ENCODE results near the gene ATOSA. TPM values are rescaled to one million over a fixed set of nuclear protein-coding genes. Genes with fewer than 3 reads are reported as not detected.

The ATOSA gene
- total RNA-seq, 2 donors from 2014 or later: 47.8 to 59.4 TPM

- no peak for ATAC-seq (ENCODE audit: insufficient number of reproducible peaks, low FRiP score, low read depth)
- no peaks in the 10 kb centered on the region for H3K36me3 ChIP-seq
These were observed 42.7 kb downstream of the ATOSA start for GRCh38 chr15:52636459-52636858.

GRCh38 chr15:52635908-52636307 lies 43.3 kb downstream of the ATOSA start:
- Histone ChIP-seq H3K4me1 (ENCODE audit: control insufficient read depth in 1 of 2, low read depth in 2 of 2) (no peaks in the 10 kb centered on the region), H3K9me3 (no peaks in the 10 kb centered on the region), H3K36me3 (no peaks in the 10 kb centered on the region), H3K4me3 (no peak overlapping the region), H3K27me3 (replicated peaks; ENCODE audit: insufficient read depth) (no peaks in the 10 kb centered on the region), H3K27ac (no peak overlapping the region)
- no peak for ATAC-seq (ENCODE audit: insufficient number of reproducible peaks, low FRiP score, low read depth)
- TF ChIP-seq CTCF (IDR thresholded peaks at IDR 0.05): no peak
- no peak for DNase-seq (ENCODE audit: low spot score)

More at GRCh38 chr15:52636459-52636858, 42.7 kb downstream of the ATOSA start:
- Histone ChIP-seq H3K9me3 (no peaks in the 10 kb centered on the region), H3K4me3 (no peak overlapping the region), H3K4me1 (ENCODE audit: control insufficient read depth in 1 of 2, low read depth in 2 of 2) (no peaks in the 10 kb centered on the region), H3K27ac (no peak overlapping the region), H3K27me3 (replicated peaks; ENCODE audit: insufficient read depth) (no peaks in the 10 kb centered on the region)
- no peak for TF ChIP-seq CTCF (IDR thresholded peaks at IDR 0.05)
- DNase-seq (ENCODE audit: low spot score): no peak

Other genes starting within 250 kb of the ATOSA start
- gene MYO5A, start 150.5 kb downstream of the ATOSA start, total RNA-seq: 10 to 100 TPM; 37.6 to 58.8 TPM
- 100 to 1,000 TPM; 102 to 172 TPM for gene ARPP19, start 110.4 kb downstream of the ATOSA start, total RNA-seq
- under 1 TPM in 1 of 2 donors, not detected in 1; 0.28 TPM for gene ONECUT1, start 110.9 kb upstream of the ATOSA start, total RNA-seq